ENCODE data around the gene TRAPPC10.
"Not testable (repeated sequence)": the region's sequence is repeated elsewhere in the genome, so short reads cannot be mapped to it uniquely, and the experiment has no call there.

Gene TRAPPC10

DNA sequence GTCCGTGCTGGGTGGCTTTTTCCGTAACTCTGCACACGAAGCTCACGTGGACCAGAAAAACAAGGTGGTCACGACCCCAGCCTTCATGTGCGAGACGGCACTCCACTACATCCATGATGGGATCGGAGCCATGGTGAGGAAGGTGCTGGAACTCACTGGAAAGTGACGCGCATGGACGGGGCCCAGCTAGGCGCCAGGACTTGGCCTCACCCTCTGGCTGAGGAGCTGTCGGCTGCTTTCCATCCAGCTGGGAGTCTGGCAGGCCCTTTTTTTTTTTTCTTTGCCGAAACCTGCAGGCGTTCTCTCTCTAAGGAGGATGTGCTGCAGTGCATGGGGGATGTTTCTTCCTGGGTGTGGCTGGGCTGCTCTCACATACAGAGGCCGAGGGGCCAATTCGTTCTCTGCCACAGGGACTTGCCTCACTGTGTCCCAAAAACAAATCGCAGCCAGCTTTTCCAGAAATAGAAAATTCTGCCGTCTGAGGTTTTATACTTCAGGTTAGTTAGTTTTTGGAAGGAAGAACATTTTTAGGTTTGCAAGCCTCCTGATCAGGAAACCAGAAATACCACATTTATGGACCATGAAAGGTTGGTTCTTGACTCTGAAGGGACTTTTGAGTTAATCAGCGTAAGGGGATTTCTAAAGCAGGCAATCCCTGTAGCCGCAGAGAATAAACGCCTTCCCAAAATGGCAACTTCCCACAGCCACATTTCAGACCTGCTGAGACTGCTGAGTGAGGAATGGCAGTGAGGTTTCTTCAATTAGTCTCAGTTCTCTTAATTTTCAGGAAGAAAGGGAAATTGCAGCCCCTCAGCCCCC is 132.9 kb downstream of the TRAPPC10 start:
- no CpG with 5 or more reads among the region's 22 CpGs for WGBS, 2 donors (ENCODE audit: extremely low coverage in 2 of 2, insufficient read length in 2 of 2, insufficient replicate concordance in 1 of 2)
- DNase-seq (ENCODE audit: low spot score); H3K4ac ChIP-seq (ENCODE audit: low read length): not testable (repeated sequence)

GRCh38 chr21:44145616-44146015 is 133.5 kb downstream of the TRAPPC10 start:
- not testable (repeated sequence) for H3K36me3 ChIP-seq (replicated peaks in 1 of 2; ENCODE audit: control insufficient read depth in 2 of 2, insufficient read depth in 2 of 2, low read length in 2 of 2); H3K9me3 ChIP-seq (replicated peaks in 1 of 2; ENCODE audit: control insufficient read depth in 2 of 2, insufficient read depth in 1 of 2, low read depth in 1 of 2, low read length in 2 of 2); H2AFZ ChIP-seq (ENCODE audit: low read length); H2AK5ac ChIP-seq (ENCODE audit: low read depth, low read length); H3K79me1 ChIP-seq (ENCODE audit: low read depth, low read length); H3K23ac ChIP-seq (ENCODE audit: low read depth, low read length, poor library complexity); H3K14ac ChIP-seq (ENCODE audit: low read length); H3K27ac ChIP-seq (replicated peaks; ENCODE audit: low read length); H3K18ac ChIP-seq (ENCODE audit: low read length); H2BK5ac ChIP-seq (ENCODE audit: low read length); H2BK15ac ChIP-seq (ENCODE audit: low read length); DNase-seq (ENCODE audit: low spot score); H2BK120ac ChIP-seq (ENCODE audit: low read depth, low read length); H2BK12ac ChIP-seq (ENCODE audit: low read length); H3K9ac ChIP-seq (ENCODE audit: low read depth, low read length, poor library complexity); H3K27me3 ChIP-seq (ENCODE audit: control insufficient read depth in 3 of 3, insufficient read depth in 3 of 3, low read depth in 1 of 3, low read length in 3 of 3); H3K4me3 ChIP-seq (ENCODE audit: low read length in 2 of 2); H4K91ac ChIP-seq (ENCODE audit: low read depth, low read length, poor library complexity); H3K4me2 ChIP-seq (ENCODE audit: insufficient read depth, low read length, poor library complexity, severe bottlenecking); H3K4me1 ChIP-seq (ENCODE audit: control insufficient read depth in 2 of 2, insufficient read depth in 1 of 2, low read depth in 1 of 2, low read length in 2 of 2); H3K4ac ChIP-seq (ENCODE audit: low read length); H4K8ac ChIP-seq (ENCODE audit: low read depth, low read length)
- WGBS, 2 donors (ENCODE audit: extremely low coverage in 2 of 2, insufficient read length in 2 of 2, insufficient replicate concordance in 1 of 2): no CpG with 5 or more reads among the region's 12 CpGs

More for the DNA sequence above, 132.9 kb downstream of the TRAPPC10 start:
- H3K23ac ChIP-seq (ENCODE audit: low read depth, low read length, poor library complexity); H2BK5ac ChIP-seq (ENCODE audit: low read length); H2BK12ac ChIP-seq (ENCODE audit: low read length); H3K9me3 ChIP-seq (replicated peaks in 1 of 2; ENCODE audit: control insufficient read depth in 2 of 2, insufficient read depth in 1 of 2, low read depth in 1 of 2, low read length in 2 of 2); H4K8ac ChIP-seq (ENCODE audit: low read depth, low read length); H3K14ac ChIP-seq (ENCODE audit: low read length); H3K4me2 ChIP-seq (ENCODE audit: insufficient read depth, low read length, poor library complexity, severe bottlenecking); H3K4me1 ChIP-seq (ENCODE audit: control insufficient read depth in 2 of 2, insufficient read depth in 1 of 2, low read depth in 1 of 2, low read length in 2 of 2); H3K9ac ChIP-seq (ENCODE audit: low read depth, low read length, poor library complexity); H4K91ac ChIP-seq (ENCODE audit: low read depth, low read length, poor library complexity); H2BK120ac ChIP-seq (ENCODE audit: low read depth, low read length); H3K18ac ChIP-seq (ENCODE audit: low read length); H3K27me3 ChIP-seq (ENCODE audit: control insufficient read depth in 3 of 3, insufficient read depth in 3 of 3, low read depth in 1 of 3, low read length in 3 of 3); H2AFZ ChIP-seq (ENCODE audit: low read length); H3K36me3 ChIP-seq (replicated peaks in 1 of 2; ENCODE audit: control insufficient read depth in 2 of 2, insufficient read depth in 2 of 2, low read length in 2 of 2); H3K79me1 ChIP-seq (ENCODE audit: low read depth, low read length); H3K27ac ChIP-seq (replicated peaks; ENCODE audit: low read length); H2BK15ac ChIP-seq (ENCODE audit: low read length); H2AK5ac ChIP-seq (ENCODE audit: low read depth, low read length); H3K4me3 ChIP-seq (ENCODE audit: low read length in 2 of 2): not testable (repeated sequence)

- H3K27ac ChIP-seq (replicated peaks; ENCODE audit: low read length); H3K4me3 ChIP-seq (ENCODE audit: low read length in 2 of 2); H3K4me2 ChIP-seq (ENCODE audit: insufficient read depth, low read length, poor library complexity, severe bottlenecking); H3K79me1 ChIP-seq (ENCODE audit: low read depth, low read length); H2BK15ac ChIP-seq (ENCODE audit: low read length); H2BK120ac ChIP-seq (ENCODE audit: low read depth, low read length); H4K91ac ChIP-seq (ENCODE audit: low read depth, low read length, poor library complexity); H3K9ac ChIP-seq (ENCODE audit: low read depth, low read length, poor library complexity); H2BK12ac ChIP-seq (ENCODE audit: low read length); H3K36me3 ChIP-seq (replicated peaks in 1 of 2; ENCODE audit: control insufficient read depth in 2 of 2, insufficient read depth in 2 of 2, low read length in 2 of 2); H3K4me1 ChIP-seq (ENCODE audit: control insufficient read depth in 2 of 2, insufficient read depth in 1 of 2, low read depth in 1 of 2, low read length in 2 of 2); H3K23ac ChIP-seq (ENCODE audit: low read depth, low read length, poor library complexity); DNase-seq (ENCODE audit: low spot score); H3K9me3 ChIP-seq (replicated peaks in 1 of 2; ENCODE audit: control insufficient read depth in 2 of 2, insufficient read depth in 1 of 2, low read depth in 1 of 2, low read length in 2 of 2); H3K14ac ChIP-seq (ENCODE audit: low read length); H3K4ac ChIP-seq (ENCODE audit: low read length); H2AK5ac ChIP-seq (ENCODE audit: low read depth, low read length); H3K27me3 ChIP-seq (ENCODE audit: control insufficient read depth in 3 of 3, insufficient read depth in 3 of 3, low read depth in 1 of 3, low read length in 3 of 3); H2BK5ac ChIP-seq (ENCODE audit: low read length); H3K18ac ChIP-seq (ENCODE audit: low read length); H4K8ac ChIP-seq (ENCODE audit: low read depth, low read length); H2AFZ ChIP-seq (ENCODE audit: low read length): not testable (repeated sequence)
- no CpG with 5 or more reads among the region's 8 CpGs for WGBS, 2 donors (ENCODE audit: extremely low coverage in 2 of 2, insufficient read length in 2 of 2, insufficient replicate concordance in 1 of 2)
Observed at GRCh38 chr21:44147108-44147507, 135.0 kb downstream of the TRAPPC10 start.

DNA sequence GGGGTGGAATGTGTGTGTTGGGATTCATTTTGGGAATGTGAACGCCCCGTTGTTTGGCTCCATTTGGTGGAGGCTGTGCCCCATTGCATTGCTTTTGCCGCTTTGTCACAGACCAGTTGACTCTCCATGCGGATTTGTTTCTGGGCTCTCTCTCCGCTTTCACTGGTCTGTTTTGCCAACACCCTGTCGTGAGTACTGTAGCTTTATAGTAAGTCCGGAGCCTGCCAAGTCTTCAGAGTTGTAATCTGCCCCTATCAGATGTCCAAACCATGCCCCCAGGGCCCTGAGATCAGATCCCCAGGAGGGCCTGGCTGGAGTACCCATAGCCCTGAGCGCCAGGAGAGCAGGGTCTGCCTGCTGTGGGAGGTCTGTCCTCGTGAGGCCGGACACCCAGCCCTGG is 138.1 kb downstream of the TRAPPC10 start:
- not testable (repeated sequence) for DNase-seq (ENCODE audit: low spot score); H2AK5ac ChIP-seq (ENCODE audit: low read depth, low read length); H4K8ac ChIP-seq (ENCODE audit: low read depth, low read length); H3K27ac ChIP-seq (replicated peaks; ENCODE audit: low read length); H3K4me1 ChIP-seq (ENCODE audit: control insufficient read depth in 2 of 2, insufficient read depth in 1 of 2, low read depth in 1 of 2, low read length in 2 of 2); H3K27me3 ChIP-seq (ENCODE audit: control insufficient read depth in 3 of 3, insufficient read depth in 3 of 3, low read depth in 1 of 3, low read length in 3 of 3); H2AFZ ChIP-seq (ENCODE audit: low read length); H2BK15ac ChIP-seq (ENCODE audit: low read length); H3K18ac ChIP-seq (ENCODE audit: low read length); H3K9ac ChIP-seq (ENCODE audit: low read depth, low read length, poor library complexity); H3K4me2 ChIP-seq (ENCODE audit: insufficient read depth, low read length, poor library complexity, severe bottlenecking); H2BK12ac ChIP-seq (ENCODE audit: low read length); H3K9me3 ChIP-seq (replicated peaks in 1 of 2; ENCODE audit: control insufficient read depth in 2 of 2, insufficient read depth in 1 of 2, low read depth in 1 of 2, low read length in 2 of 2); H3K36me3 ChIP-seq (replicated peaks in 1 of 2; ENCODE audit: control insufficient read depth in 2 of 2, insufficient read depth in 2 of 2, low read length in 2 of 2); H3K14ac ChIP-seq (ENCODE audit: low read length); H3K4me3 ChIP-seq (ENCODE audit: low read length in 2 of 2); H3K79me1 ChIP-seq (ENCODE audit: low read depth, low read length); H2BK120ac ChIP-seq (ENCODE audit: low read depth, low read length); H4K91ac ChIP-seq (ENCODE audit: low read depth, low read length, poor library complexity); H2BK5ac ChIP-seq (ENCODE audit: low read length); H3K23ac ChIP-seq (ENCODE audit: low read depth, low read length, poor library complexity); H3K4ac ChIP-seq (ENCODE audit: low read length)
- WGBS, 2 donors (ENCODE audit: extremely low coverage in 2 of 2, insufficient read length in 2 of 2, insufficient replicate concordance in 1 of 2): no CpG with 5 or more reads among the region's 10 CpGs
